ENCODE measurements around the gene ZNF474.

Gene ZNF474

GRCh38 chr5:122119205-122119604, 10.1 kb upstream of the ZNF474 start:
- no peak for DNase-seq

- no peak for DNase-seq
Observed at GRCh38 chr5:122120493-122120892, 8.9 kb upstream of the ZNF474 start.

- peak; percentile 23 for DNase-seq
Observed at GRCh38 chr5:122120957-122121356, 8.4 kb upstream of the ZNF474 start.

- no peak for DNase-seq
Observed at GRCh38 chr5:122121479-122122465, 7.6 kb upstream of the ZNF474 start.

GRCh38 chr5:122124766-122125165, 4.6 kb upstream of the ZNF474 start:
- no peak for DNase-seq

- no peak for DNase-seq
Observed at GRCh38 chr5:122126177-122126755, 3.1 kb upstream of the ZNF474 start.

- no peak for DNase-seq
Observed at GRCh38 chr5:122126756-122127321, 2.5 kb upstream of the ZNF474 start.

GRCh38 chr5:122130152-122130551, 806 bp downstream of the ZNF474 start:
- DNase-seq = no peak

GRCh38 chr5:122137702-122138101, 8.4 kb downstream of the ZNF474 start:
- DNase-seq = no peak

GRCh38 chr5:122138356-122138755, 9.0 kb downstream of the ZNF474 start:
- DNase-seq = no peak

GRCh38 chr5:122140900-122141299, 11.6 kb downstream of the ZNF474 start:
- DNase-seq = no peak

GRCh38 chr5:122141751-122142150, 12.4 kb downstream of the ZNF474 start:
- DNase-seq = no peak

GRCh38 chr5:122142480-122143164, 13.3 kb downstream of the ZNF474 start:
- DNase-seq = no peak

GRCh38 chr5:122144236-122144635, 14.9 kb downstream of the ZNF474 start:
- DNase-seq = no peak

- DNase-seq = no peak
Observed at GRCh38 chr5:122145906-122146305, 16.6 kb downstream of the ZNF474 start.

GRCh38 chr5:122149321-122150090, 20.2 kb downstream of the ZNF474 start:
- no peak for DNase-seq

- no peak for DNase-seq
Observed at GRCh38 chr5:122150215-122150614, 20.9 kb downstream of the ZNF474 start.

- DNase-seq = no peak
Observed at GRCh38 chr5:122151640-122152039, 22.3 kb downstream of the ZNF474 start.

GRCh38 chr5:122152266-122152900, 23.0 kb downstream of the ZNF474 start:
- DNase-seq = no peak

GRCh38 chr5:122153230-122153629, 23.9 kb downstream of the ZNF474 start:
- no peak for DNase-seq

GRCh38 chr5:122153774-122154173, 24.4 kb downstream of the ZNF474 start:
- no peak for DNase-seq

GRCh38 chr5:122154491-122154890, 25.1 kb downstream of the ZNF474 start:
- DNase-seq = no peak

All from inflammatory macrophage treated with lipopolysaccharide for 4 hours (primary cell).